GM12892 (cell line): ENCODE data around the gene LAMA5.

ENCODE experiments used
- POLR2A ChIP-seq: IDR thresholded peaks from 2 replicates; pipeline ENCODE4 v1.6.1; 2011; ENCODE audit warnings: low read depth, low read length, control low read depth
- TAF1 ChIP-seq: IDR thresholded peaks from 2 replicates; pipeline ENCODE4 v1.6.1; 2011; ENCODE audit warnings: low read depth, mild to moderate bottlenecking, control low read depth, low read length, borderline replicate concordance

GRCh38 chr20:62320581-62321354 is 46.3 kb downstream of the LAMA5 start:
- TF ChIP-seq POLR2A: no peak
- TF ChIP-seq TAF1: no peak
